ENCODE data around the gene ZCCHC4.
"Not testable (repeated sequence)": the region's sequence is repeated elsewhere in the genome, so short reads cannot be mapped to it uniquely, and the experiment has no call there.

Gene ZCCHC4

GRCh38 chr4:25320336-25320735 lies 7.8 kb downstream of the ZCCHC4 start:
- DNase-seq (ENCODE audit: low read depth in 2 of 3, low spot score in 2 of 3) = no peak

- no peak for DNase-seq (ENCODE audit: low read depth in 2 of 3, low spot score in 2 of 3)
Measured at GRCh38 chr4:25320773-25321172, 8.2 kb downstream of the ZCCHC4 start.

GRCh38 chr4:25321703-25322102 lies 9.1 kb downstream of the ZCCHC4 start:
- DNase-seq (ENCODE audit: low read depth in 2 of 3, low spot score in 2 of 3) = no peak

- not testable (repeated sequence) for DNase-seq (ENCODE audit: low read depth in 2 of 3, low spot score in 2 of 3)
Measured at GRCh38 chr4:25328463-25328862, 15.9 kb downstream of the ZCCHC4 start.

- DNase-seq (ENCODE audit: low read depth in 2 of 3, low spot score in 2 of 3) = no peak
Measured at GRCh38 chr4:25330335-25330734, 17.8 kb downstream of the ZCCHC4 start.

- no peak for DNase-seq (ENCODE audit: low read depth in 2 of 3, low spot score in 2 of 3)
Measured at GRCh38 chr4:25330905-25331808, 18.6 kb downstream of the ZCCHC4 start.

GRCh38 chr4:25343671-25344070 lies 31.1 kb downstream of the ZCCHC4 start:
- DNase-seq (ENCODE audit: low read depth in 2 of 3, low spot score in 2 of 3) = no peak

- no peak for DNase-seq (ENCODE audit: low read depth in 2 of 3, low spot score in 2 of 3)
Measured at GRCh38 chr4:25345744-25346143, 33.2 kb downstream of the ZCCHC4 start.

GRCh38 chr4:25346913-25347312 lies 34.3 kb downstream of the ZCCHC4 start:
- no peak for DNase-seq (ENCODE audit: low read depth in 2 of 3, low spot score in 2 of 3)

- DNase-seq (ENCODE audit: low read depth in 2 of 3, low spot score in 2 of 3) = no peak
Measured at GRCh38 chr4:25347473-25347872, 34.9 kb downstream of the ZCCHC4 start.

- no peak for DNase-seq (ENCODE audit: low read depth in 2 of 3, low spot score in 2 of 3)
Measured at GRCh38 chr4:25347971-25348370, 35.4 kb downstream of the ZCCHC4 start.

- DNase-seq (ENCODE audit: low read depth in 2 of 3, low spot score in 2 of 3) = no peak
Measured at GRCh38 chr4:25350561-25350960, 38.0 kb downstream of the ZCCHC4 start.

GRCh38 chr4:25351777-25352416 lies 39.3 kb downstream of the ZCCHC4 start:
- no peak for DNase-seq (ENCODE audit: low read depth in 2 of 3, low spot score in 2 of 3)

GRCh38 chr4:25356068-25356467 lies 43.5 kb downstream of the ZCCHC4 start:
- no peak for DNase-seq (ENCODE audit: low read depth in 2 of 3, low spot score in 2 of 3)

- DNase-seq (ENCODE audit: low read depth in 2 of 3, low spot score in 2 of 3) = no peak
Measured at GRCh38 chr4:25358515-25359275, 46.1 kb downstream of the ZCCHC4 start.

GRCh38 chr4:25361253-25361652 lies 48.7 kb downstream of the ZCCHC4 start:
- no peak for DNase-seq (ENCODE audit: low read depth in 2 of 3, low spot score in 2 of 3)

- DNase-seq (ENCODE audit: low read depth in 2 of 3, low spot score in 2 of 3) = no peak
Measured at GRCh38 chr4:25367004-25367621, 54.5 kb downstream of the ZCCHC4 start.

- no peak for DNase-seq (ENCODE audit: low read depth in 2 of 3, low spot score in 2 of 3)
Measured at GRCh38 chr4:25367877-25368276, 55.3 kb downstream of the ZCCHC4 start.

GRCh38 chr4:25368315-25368714 lies 55.7 kb downstream of the ZCCHC4 start:
- DNase-seq (ENCODE audit: low read depth in 2 of 3, low spot score in 2 of 3) = no peak

GRCh38 chr4:25370242-25370641 lies 57.7 kb downstream of the ZCCHC4 start:
- no peak for DNase-seq (ENCODE audit: low read depth in 2 of 3, low spot score in 2 of 3)

- not testable (repeated sequence) for DNase-seq (ENCODE audit: low read depth in 2 of 3, low spot score in 2 of 3)
Measured at GRCh38 chr4:25372549-25372948, 60.0 kb downstream of the ZCCHC4 start.

Data from activated CD8-positive, alpha-beta memory T cell treated with anti-CD3 and anti-CD28 coated beads for 48 hours (primary cell).